ENCODE results near the gene PRPF18.

Gene PRPF18

GRCh38 chr10:13656337-13657100 is 69.8 kb downstream of the PRPF18 start:
- no peak for DNase-seq (ENCODE audit: low read depth)
- TF ChIP-seq CTCF (IDR thresholded peaks at IDR 0.05; ENCODE audit: low read depth, low read length, missing control alignments): no peak
- no peak overlapping the region for H3K4me3 ChIP-seq (ENCODE audit: low read depth, low read length)

GRCh38 chr10:13657101-13657680 is 70.4 kb downstream of the PRPF18 start:
- H3K4me3 ChIP-seq (ENCODE audit: low read depth, low read length): no peak overlapping the region
- TF ChIP-seq CTCF (IDR thresholded peaks at IDR 0.05; ENCODE audit: low read depth, low read length, missing control alignments): no peak
- no peak for DNase-seq (ENCODE audit: low read depth)

- no peak for TF ChIP-seq CTCF (IDR thresholded peaks at IDR 0.05; ENCODE audit: low read depth, low read length, missing control alignments)
- no peak for DNase-seq (ENCODE audit: low read depth)
- H3K4me3 ChIP-seq (ENCODE audit: low read depth, low read length): no peak overlapping the region
These were observed 71.5 kb downstream of the PRPF18 start for GRCh38 chr10:13658264-13658663.

- no peak overlapping the region for H3K4me3 ChIP-seq (ENCODE audit: low read depth, low read length)
- no peak for DNase-seq (ENCODE audit: low read depth)
- no peak for TF ChIP-seq CTCF (IDR thresholded peaks at IDR 0.05; ENCODE audit: low read depth, low read length, missing control alignments)
These were observed 72.3 kb downstream of the PRPF18 start for GRCh38 chr10:13658871-13659685.

GRCh38 chr10:13659887-13660550 is 73.3 kb downstream of the PRPF18 start:
- H3K4me3 ChIP-seq (ENCODE audit: low read depth, low read length): no peak overlapping the region
- peak; percentile 83 for TF ChIP-seq CTCF (IDR thresholded peaks at IDR 0.05; ENCODE audit: low read depth, low read length, missing control alignments)
- peak; percentile 30 for DNase-seq (ENCODE audit: low read depth)

- H3K4me3 ChIP-seq (ENCODE audit: low read depth, low read length): no peak overlapping the region
- TF ChIP-seq CTCF (IDR thresholded peaks at IDR 0.05; ENCODE audit: low read depth, low read length, missing control alignments): no peak
- no peak for DNase-seq (ENCODE audit: low read depth)
These were observed 73.8 kb downstream of the PRPF18 start for GRCh38 chr10:13660551-13660920.

All from GM12864 (cell line).